Lower lobe of right lung (tissue), 2 donors: ENCODE data around the gene DHX38. TPM values are rescaled to one million over a fixed set of nuclear protein-coding genes. Genes with fewer than 3 reads are reported as not detected.
A peak's percentile ranks its signal among the peaks of the same experiment; 100 is the strongest.
"Not testable (repeated sequence)": the region's sequence is repeated elsewhere in the genome, so short reads cannot be mapped to it uniquely, and the experiment has no call there.

Experiments
- ATAC-seq, 2 donors: fragments of 200-7000 bp; cut with Tn5 transposase; one replicate each; pipeline ENCODE4 v1.9.1; 2020 to 2022; ENCODE audit warnings: mild to moderate bottlenecking in 2 of 2, moderate library complexity in 2 of 2
- DNase-seq: peaks from one replicate; pipeline ENCODE4 v3.0.0-alpha.2; 2020
- H3K27ac ChIP-seq: fragments of 200-600 bp; one replicate; pipeline ENCODE4 v1.8.0; 2022
- H3K27me3 ChIP-seq: fragments of 200-600 bp; one replicate; pipeline ENCODE4 v1.8.0; 2022; ENCODE audit warnings: low read depth
- H3K36me3 ChIP-seq: fragments of 200-600 bp; one replicate; pipeline ENCODE4 v1.8.0; 2022; ENCODE audit warnings: mild to moderate bottlenecking
- H3K4me1 ChIP-seq: fragments of 200-600 bp; one replicate; pipeline ENCODE4 v1.8.0; 2022
- H3K4me3 ChIP-seq: fragments of 200-600 bp; one replicate; pipeline ENCODE4 v1.8.0; 2022; ENCODE audit warnings: mild to moderate bottlenecking
- H3K9me3 ChIP-seq: fragments of 200-600 bp; one replicate; pipeline ENCODE4 v1.8.0; 2022
- intact Hi-C: fragments of 100-400 bp; cut with DNase I; formaldehyde crosslinking; loops from one replicate; pipeline ENCODE4 v1.11.0; 2022
- total RNA-seq: library from RNA; stranded (reverse); fragmentation: NEBNext Ultra II Directional; extraction: Animal tissue kit (Norgen Biotek cat#: 25700); gene quantifications from one replicate; pipeline ENCODE4 v1.2.1, GENCODE V29; 2021
- TF ChIP-seq, protein P1 (sequence below): fragments of 200-600 bp; IDR thresholded peaks from one replicate; pipeline ENCODE4 v1.8.0; 2022; ENCODE audit warnings: antibody characterized with exemption, mild to moderate bottlenecking
- donor health status: DM: no; HTN: yes; CAD: no; lungs with severe emphysema.

DHX38 gene
- total RNA-seq, 1 donor from 2014 or later, result 52.5 TPM

DNA sequence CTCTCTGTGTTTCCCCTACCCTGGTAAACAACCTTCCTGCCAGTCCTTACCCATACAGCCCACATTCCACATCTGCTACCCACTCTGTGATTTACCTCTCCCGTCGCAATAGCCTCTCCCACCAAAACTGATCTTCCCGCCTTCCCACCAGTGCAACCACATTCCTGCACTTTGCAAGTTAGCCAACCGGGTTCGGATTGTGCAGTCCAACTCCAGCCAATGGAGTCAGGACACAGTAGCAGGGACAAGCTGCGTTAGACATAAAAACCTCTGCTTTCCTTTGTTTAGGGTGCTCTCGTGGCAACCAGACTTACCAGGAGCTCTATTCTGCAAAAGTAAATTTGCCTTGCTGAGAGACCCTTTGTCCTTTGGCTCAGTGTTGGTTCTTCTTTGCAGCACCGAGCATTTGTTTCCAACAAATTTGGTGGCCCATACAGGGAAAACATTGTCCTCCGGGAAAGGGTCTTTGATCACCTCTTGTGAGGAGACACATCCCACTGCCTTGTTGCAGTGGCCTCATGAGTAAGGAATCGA is 29.2 kb upstream of the DHX38 start:
- TF ChIP-seq, protein P1, sequence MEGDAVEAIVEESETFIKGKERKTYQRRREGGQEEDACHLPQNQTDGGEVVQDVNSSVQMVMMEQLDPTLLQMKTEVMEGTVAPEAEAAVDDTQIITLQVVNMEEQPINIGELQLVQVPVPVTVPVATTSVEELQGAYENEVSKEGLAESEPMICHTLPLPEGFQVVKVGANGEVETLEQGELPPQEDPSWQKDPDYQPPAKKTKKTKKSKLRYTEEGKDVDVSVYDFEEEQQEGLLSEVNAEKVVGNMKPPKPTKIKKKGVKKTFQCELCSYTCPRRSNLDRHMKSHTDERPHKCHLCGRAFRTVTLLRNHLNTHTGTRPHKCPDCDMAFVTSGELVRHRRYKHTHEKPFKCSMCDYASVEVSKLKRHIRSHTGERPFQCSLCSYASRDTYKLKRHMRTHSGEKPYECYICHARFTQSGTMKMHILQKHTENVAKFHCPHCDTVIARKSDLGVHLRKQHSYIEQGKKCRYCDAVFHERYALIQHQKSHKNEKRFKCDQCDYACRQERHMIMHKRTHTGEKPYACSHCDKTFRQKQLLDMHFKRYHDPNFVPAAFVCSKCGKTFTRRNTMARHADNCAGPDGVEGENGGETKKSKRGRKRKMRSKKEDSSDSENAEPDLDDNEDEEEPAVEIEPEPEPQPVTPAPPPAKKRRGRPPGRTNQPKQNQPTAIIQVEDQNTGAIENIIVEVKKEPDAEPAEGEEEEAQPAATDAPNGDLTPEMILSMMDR, result no peak
- Histone ChIP-seq H3K36me3 (no peaks in the 10 kb centered on the region), H3K4me3 (no peak overlapping the region), H3K4me1 (peaks cover 7% of the 10 kb centered on the region), H3K27ac (no peak overlapping the region), H3K27me3 (no peaks in the 10 kb centered on the region), H3K9me3 (no peaks in the 10 kb centered on the region)
- intact Hi-C loops, result no loop called here
- no peak for ATAC-seq
- DNase-seq, result no peak

DNA sequence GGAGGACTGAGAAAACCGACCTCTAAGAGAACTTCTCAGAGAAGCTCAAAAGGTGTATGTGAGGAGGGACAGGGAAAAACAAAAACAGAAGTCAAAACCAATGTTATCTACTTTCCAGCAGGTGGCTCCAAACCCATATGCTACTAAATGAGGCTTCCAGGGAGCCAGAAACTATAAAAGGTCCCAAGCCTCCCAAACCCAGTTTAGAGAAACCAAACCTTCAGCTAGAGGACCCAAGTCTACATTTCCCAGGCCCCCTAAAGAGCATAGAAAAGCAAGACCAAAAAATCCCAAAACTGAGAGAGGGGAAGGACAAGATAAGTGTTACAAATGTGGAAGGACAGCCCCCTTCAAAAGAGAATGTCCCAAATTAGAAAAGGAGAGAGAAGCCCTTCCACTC is 26.9 kb upstream of the DHX38 start:
- DNase-seq (no peak), ATAC-seq (peak in 1 of 2 donors; percentile 69)
- Histone ChIP-seq H3K4me1 (peaks cover 7% of the 10 kb centered on the region), H3K9me3 (no peaks in the 10 kb centered on the region), H3K36me3 (no peaks in the 10 kb centered on the region), H3K4me3 (no peak overlapping the region), H3K27ac (no peak overlapping the region), H3K27me3 (no peaks in the 10 kb centered on the region)
- intact Hi-C loops, result no loop called here
- TF ChIP-seq, protein P1, result peak; percentile 57

DNA sequence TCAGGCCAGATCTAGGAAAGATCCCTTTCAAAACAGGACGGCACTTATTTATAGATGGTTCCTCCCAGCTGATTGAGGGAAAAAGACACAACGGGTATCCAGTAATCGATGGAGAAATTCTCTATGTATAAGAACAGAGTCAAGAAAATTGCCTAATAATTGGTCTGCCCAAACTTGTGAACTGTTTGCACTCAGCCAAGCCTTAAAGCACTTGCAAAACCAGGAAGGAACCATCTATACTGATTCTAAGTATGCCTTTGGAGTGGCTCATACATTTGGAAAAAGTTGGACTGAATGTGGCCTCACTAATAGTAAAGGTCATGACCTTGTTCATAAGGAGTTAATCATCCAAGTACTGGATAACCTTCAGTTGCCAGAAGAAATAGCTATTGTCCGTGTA is 24.7 kb upstream of the DHX38 start:
- intact Hi-C loops, result no loop called here

DNA sequence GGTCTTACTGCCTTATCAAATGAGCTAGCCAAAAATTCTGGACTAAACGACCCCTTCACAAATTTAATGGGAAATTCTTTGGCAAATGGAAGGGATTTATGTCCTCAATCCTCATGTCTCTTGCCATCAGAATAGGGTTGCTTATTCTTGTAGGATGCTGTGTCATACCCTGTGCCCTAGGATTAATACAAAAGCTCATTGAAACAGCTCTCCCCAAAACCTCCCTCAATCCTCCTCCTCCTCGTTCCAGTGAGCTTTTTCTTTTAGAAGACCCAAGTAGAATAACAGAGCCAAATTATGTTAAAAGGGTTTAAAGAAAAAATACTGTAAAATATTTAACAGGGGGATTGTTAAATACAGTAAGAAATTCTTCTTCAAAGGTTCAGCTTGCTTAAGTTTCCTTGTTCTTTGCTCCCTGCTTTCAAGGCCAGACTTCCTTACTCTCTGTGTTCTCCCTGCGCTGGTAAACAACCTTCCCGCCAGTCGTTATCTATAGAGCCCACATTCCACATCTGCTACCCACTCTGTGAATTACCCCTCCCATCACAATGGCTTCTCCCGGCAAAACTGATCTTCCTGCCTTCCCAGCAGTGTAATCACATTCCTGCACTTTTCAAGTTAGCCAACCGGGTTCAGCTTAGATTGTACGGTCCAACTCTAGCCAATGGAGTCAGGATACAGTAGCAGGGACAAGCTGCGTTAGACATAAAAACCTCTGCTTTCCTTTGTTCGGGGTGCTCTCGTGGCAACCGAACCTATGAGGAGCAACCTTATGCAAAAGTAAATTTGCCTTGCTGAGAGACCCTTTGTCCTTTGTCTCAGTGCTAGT is 20.9 kb upstream of the DHX38 start:
- Histone ChIP-seq H3K27me3 (no peaks in the 10 kb centered on the region), H3K4me1 (peaks cover 7% of the 10 kb centered on the region), H3K9me3 (no peaks in the 10 kb centered on the region), H3K4me3 (no peak overlapping the region), H3K27ac (peak overlapping the region; percentile 67), H3K36me3 (peaks cover 3% of the 10 kb centered on the region)
- ATAC-seq, result peak; percentile 25 to 40
- TF ChIP-seq, protein P1, result no peak
- no peak for DNase-seq
- intact Hi-C loops, result no loop called here

More for the DNA sequence above, 24.7 kb upstream of the DHX38 start:
- TF ChIP-seq, protein P1, result no peak
- Histone ChIP-seq H3K4me3 (no peak overlapping the region), H3K9me3 (no peaks in the 10 kb centered on the region), H3K27me3 (no peaks in the 10 kb centered on the region), H3K27ac (no peak overlapping the region), H3K4me1 (peaks cover 7% of the 10 kb centered on the region), H3K36me3 (no peaks in the 10 kb centered on the region)
- ATAC-seq (peak in 1 of 2 donors; percentile 57), DNase-seq (no peak)

DNA sequence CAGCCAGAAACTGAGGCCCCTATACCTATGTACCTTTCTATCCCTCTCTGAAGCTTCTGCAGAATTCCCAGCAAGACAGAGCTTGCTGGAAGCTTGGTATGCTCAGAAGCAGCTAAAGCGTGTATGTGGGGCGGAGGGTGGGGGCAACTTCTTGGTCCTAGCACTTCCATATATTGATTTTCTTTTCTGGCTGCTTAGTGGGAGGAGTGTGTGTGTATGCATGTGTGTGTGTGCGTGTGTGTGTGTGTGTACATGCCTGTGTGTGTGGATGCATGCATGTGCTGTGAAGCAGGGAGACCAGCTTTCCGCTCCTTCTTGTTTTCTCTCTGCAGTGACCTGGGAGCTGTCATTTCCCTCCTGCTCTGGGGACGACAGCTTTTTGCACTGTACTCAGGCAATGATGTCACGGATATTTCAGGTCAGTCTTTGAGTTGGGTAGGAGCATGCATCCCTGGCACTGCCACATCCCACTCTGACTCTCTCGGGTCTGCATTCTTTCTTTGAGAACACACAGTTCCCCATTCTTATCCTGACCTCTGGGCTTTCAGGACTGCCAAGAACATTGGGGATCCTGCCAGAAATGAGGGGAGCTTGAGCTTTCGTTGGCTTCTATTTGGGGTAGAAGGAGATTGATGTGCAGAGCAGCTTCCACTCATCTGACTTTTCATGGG is 20.0 kb upstream of the DHX38 start:
- DNase-seq, result no peak
- TF ChIP-seq, protein P1, result no peak
- peaks cover 4% of the 10 kb centered on the region for H3K4me1 ChIP-seq
- intact Hi-C loops, result no loop called here
- no peak overlapping the region for H3K4me3 ChIP-seq
- H3K9me3 ChIP-seq, result no peaks in the 10 kb centered on the region
- H3K27me3 ChIP-seq, result no peaks in the 10 kb centered on the region
- peak; percentile 47 to 66 for ATAC-seq
- peaks cover 3% of the 10 kb centered on the region for H3K36me3 ChIP-seq
- peak overlapping the region; percentile 28 for H3K27ac ChIP-seq

DNA sequence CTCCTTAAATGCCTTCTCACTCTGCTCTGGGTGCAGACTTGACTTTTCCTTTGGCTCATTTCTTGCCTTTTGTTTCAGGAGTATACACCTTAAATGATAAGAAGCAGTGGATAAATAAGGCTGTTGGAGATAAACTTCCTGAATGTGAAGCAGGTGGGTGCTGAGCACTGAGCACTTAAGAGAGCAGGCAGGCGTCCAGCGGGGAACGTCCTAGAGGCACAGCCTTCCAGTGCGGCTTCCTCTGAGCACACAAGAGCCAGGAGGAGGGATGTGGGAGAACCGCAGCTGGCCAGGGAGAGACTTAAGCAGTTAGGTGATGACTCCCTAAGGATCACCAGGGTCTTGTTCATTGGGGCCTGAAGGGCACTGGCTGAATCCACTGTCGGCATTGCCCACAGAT is 18.6 kb upstream of the DHX38 start:
- H3K27me3 ChIP-seq, H3K27ac ChIP-seq, H3K4me3 ChIP-seq, DNase-seq, H3K4me1 ChIP-seq, H3K36me3 ChIP-seq, H3K9me3 ChIP-seq, intact Hi-C loops: not testable (repeated sequence)
- peak; percentile 34 to 70 for ATAC-seq

DNA sequence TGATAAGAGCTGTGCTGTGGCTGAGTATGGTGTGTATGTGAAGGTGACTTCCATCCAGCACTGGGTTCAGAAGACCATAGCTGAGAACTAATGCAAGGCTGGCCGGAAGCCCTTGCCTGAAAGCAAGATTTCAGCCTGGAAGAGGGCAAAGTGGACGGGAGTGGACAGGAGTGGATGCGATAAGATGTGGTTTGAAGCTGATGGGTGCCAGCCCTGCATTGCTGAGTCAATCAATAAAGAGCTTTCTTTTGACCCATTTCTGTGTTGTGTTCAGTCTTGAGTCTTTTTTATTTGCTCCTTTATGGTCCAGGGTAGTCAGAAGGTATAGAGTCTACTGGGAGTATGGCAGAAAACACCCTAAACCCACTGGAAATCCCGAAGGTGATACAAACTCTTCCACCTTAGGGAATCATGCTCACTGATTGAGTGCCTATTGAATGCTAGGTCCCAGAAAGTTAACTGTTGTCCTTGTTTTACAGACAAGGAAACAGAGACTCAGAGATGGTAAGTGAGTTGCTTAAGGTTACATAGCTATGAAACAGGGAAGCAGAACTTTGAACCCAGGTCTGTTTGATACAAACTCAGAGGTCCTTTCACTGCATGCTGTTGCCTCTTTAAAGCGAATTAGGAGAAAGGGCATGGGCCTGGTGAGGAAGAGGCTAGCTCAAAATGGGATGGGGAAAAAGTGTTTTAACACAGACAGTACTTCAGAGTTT is 16.5 kb upstream of the DHX38 start:
- intact Hi-C loops, H3K27me3 ChIP-seq, H3K4me1 ChIP-seq, H3K9me3 ChIP-seq, DNase-seq, H3K4me3 ChIP-seq, ATAC-seq, H3K27ac ChIP-seq, H3K36me3 ChIP-seq: not testable (repeated sequence)
